ENCODE results near the gene LAMA3.
A peak's percentile ranks its signal among the peaks of the same experiment; 100 is the strongest.

Gene LAMA3

DNA sequence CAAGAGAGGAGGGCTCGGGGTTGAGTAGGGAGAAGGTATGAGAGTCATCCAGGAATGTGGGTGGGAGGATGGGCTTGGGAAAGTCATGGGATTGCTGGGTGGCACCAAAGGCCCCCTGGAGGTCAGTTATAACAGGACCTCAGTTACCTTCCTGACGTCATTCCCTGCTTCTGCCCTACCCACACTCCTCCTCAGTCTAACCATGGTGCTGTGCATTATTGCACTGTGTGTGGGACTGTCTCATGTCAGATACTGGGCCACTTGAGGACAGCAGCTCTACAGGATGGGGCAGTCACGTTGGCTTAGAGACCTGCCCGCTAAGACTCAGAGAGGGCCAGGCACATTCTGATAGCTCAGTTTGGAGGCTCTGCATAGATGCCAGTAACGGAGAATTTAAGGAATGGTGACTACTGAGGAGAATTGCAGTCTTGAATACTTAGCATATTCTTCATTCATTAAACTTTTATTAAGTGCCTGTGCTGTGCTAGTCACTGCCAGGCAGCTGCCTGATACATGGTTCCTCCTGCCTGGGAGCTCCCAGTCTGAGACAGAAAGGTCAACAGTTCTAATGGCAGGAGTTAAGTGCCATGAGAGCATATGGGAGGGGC, 90.5 kb downstream of the LAMA3 start:
- DNase-seq = no peak

DNA sequence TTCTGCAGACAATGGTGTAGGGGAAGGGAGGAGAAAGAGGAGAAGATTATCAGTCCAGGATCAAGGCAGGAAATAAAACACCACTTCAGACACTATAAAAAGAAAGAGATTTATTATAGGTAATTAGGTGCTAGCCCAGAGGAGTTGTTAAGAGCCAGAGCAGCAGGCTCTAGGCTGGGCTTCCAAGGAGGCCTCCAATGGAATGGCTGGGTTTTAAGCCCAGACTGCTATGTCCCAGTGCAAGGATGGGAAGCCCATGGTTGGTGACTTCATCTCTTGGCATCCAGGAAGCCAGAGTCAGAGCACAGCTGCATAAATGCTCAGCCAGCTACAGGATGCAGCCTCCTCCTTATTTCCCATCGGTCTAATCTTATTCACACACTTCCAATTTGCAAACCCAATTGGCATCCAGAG, 95.6 kb downstream of the LAMA3 start:
- peak; percentile 60 for DNase-seq

- no peak for DNase-seq
These were observed 103.8 kb downstream of the LAMA3 start for GRCh38 chr18:23793051-23793450.

DNA sequence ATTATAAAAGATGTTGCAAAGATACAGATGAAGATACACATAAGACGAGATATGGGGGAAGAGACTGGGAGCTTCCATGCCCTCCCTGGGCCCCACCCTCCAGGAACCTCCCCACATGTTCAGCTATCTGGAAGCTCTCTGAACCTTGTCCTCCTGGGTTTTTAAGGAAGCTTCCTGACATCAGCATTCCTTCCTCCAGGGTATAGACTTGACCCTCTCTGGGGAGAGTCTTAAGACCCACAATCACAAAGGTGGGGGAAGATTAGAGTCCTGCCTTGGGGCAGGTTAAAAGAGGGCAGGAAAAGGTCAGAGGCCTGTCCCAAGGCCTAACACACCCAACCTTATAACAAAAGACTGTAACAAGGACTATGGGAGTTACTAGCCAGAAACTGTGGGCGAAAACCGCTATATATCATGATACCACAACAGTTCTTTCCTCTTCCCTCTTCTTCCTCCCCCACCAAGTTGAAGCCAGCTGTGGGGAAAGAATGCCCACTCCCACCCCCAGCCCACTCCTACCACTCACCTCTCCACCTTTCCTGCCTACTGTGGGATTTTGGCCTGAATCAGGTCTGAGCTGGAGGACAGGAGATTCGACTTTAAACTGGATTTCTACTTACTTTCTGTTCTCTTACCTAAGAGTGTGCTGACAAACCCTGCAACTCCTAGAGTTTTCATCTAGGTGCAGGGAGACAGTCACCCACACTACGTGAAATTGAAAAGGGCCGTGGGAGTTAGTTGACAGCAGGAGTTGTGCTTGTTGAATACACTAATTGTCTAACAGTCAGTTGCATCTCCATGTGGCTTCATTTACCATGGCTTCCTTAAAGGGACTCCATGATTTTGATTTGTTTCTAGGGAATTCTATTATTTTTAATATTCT, 105.0 kb downstream of the LAMA3 start:
- no peak for DNase-seq

- no peak for DNase-seq
These were observed 109.0 kb downstream of the LAMA3 start for GRCh38 chr18:23798249-23798648.

DNA sequence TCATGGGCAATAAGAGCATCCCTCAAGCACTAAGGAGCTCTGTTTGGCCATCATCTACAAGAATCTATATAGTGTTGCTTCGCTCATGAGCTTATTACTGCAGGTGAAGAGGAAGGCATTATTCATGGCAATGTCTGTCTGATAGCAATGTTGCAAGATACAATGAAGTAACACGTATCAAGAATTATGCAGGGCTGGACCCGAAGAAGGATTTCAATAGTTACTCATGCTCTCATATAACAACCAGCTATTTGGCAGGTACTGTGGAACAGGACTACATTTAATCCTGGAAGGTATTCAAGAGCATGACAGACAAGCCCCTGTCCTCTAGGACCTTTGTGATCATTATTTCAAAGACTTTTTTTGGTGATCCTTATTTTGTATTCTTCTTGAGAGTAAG, 109.6 kb downstream of the LAMA3 start:
- DNase-seq = no peak

GRCh38 chr18:23799540-23799939, 110.3 kb downstream of the LAMA3 start:
- no peak for DNase-seq

DNA sequence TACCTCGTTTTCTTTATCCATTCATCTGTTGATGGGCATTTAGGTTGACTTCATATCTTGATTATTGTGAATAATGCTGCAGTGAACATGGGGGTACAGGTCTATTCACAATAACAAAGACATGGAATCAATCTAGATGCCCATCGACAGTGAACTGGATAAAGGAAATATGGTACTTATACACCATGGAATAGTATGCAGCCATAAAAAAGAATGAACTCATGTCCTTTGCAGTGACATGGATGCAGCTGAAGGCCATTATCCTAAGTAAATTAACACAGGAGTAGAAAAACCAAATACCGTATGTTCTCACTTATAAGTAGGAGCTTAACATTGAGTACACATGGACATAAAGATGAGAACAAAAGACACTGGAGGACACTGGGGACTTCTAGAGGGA, 111.6 kb downstream of the LAMA3 start:
- DNase-seq = no peak

DNA sequence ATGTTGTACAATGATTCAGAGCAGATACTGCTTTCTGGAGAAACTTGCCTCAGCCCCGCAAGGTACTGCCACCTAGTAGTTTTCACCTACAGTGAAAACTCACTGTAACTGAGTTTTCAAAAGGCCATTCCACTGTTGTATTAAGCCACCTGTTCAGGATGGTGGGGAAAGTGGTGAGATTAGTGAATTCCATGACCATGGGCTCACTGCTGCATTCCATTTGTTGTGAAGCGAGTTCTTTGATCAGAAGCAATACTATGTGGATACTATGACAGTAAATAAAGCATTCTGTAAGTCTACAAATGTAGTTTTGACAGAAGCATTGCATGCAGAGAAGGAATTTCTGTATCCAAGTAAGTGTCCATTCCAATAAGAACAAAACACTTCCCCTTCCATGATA, 113.6 kb downstream of the LAMA3 start:
- no peak for DNase-seq

DNA sequence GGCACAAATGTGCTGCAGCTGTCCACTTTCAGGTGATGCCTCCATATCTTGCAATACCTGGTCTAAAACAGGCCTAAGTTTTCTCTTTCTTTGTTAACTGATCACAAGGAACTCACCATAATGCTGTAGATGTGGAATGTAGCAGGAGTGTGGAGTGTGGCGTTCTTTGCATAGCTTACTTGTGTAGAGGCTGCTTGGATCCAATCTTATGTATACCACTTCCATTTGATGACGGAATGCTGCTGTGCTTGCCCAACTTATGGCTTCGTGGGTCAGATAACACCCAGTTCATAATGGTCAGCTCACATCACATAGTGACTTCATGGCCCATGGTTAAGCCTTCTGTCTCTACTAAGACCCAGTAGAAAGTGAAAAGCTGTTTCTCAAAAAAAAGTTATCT, 114.5 kb downstream of the LAMA3 start:
- DNase-seq = no peak

- DNase-seq = no peak
These were observed 116.6 kb downstream of the LAMA3 start for GRCh38 chr18:23805898-23806297.

DNA sequence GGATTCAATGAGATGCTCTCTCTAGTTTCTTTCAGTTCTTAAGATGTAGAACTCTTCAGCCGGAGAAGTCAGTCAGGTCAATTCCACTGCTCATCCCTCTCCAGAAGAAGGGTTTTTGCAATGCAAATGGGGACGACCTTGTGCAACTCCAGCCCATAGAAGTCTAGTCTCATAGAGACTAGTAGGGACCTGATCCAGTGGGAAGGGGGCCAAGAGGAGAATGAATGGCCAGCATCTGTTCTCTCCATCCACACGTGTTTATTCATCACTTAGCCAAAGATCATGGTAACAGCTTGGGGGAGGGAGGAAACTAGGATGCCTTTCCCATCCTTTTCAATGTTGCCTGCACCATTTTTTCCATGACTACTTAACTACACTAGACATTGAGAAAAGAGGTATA, 120.2 kb downstream of the LAMA3 start:
- no peak for DNase-seq

GRCh38 chr18:23810396-23810795, 121.1 kb downstream of the LAMA3 start:
- no peak for DNase-seq

DNA sequence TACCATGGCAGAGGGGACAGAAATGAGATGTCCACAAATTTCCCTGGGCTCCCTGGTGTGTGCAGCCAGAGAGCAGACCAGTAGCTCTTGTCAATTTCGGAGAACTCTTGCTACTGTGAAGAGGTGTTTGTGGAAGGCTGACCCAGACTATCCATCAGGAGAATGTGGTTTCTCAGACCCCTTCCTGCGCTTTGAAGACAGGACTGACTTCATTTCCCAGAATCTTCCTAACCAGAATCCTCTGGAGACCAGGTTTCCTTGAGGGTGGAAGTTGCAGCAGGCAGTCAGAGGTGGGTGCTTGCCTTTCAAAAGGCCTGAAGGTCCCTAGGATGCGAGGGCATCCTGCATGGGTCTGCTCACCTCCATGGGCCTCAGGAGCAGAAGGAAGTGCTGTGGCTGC, 121.9 kb downstream of the LAMA3 start:
- DNase-seq = no peak

DNA sequence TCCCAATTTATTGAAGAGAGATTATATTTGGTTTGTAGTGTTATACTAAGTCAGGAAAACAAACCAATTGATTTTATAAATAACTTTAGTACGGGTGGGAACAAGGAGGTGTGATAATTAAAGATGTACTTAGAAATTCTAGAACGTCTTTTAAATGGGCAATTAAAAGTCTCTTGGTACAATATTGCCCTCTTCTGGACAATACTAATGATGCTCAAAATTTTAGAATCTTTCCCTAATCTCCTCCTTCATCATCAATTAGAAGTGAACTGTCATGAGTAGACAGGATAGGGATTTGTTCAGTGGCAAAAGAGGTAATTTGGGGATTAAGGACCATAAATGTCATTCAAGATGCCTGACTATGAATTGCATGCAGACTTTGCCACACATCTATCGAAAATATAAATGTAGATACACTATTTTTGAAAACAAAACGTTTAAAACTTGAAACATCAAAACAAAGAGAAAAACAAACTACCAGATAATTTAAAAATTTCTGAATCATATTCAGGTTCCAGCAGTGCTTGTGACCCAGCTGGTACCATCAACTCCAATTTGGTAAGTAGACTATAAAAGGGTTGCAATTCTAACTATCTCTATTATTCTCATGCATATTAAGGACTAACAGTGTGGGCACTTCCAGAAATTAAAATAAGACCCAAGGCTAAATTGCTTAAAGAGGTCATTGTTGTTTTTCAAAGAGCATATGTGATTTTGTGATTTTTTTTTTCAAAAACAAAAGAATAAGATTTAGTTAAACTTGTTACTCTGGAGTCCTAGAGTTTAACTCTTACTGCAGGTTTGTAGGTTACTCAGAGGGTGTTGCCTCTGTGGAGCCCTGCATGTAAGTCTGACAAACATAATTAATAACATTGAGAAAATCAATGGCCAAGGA, 123.5 kb downstream of the LAMA3 start:
- DNase-seq = no peak

GRCh38 chr18:23814991-23815614, 125.8 kb downstream of the LAMA3 start:
- no peak for DNase-seq

- no peak for DNase-seq
These were observed 126.8 kb downstream of the LAMA3 start for GRCh38 chr18:23816021-23816420.

DNA sequence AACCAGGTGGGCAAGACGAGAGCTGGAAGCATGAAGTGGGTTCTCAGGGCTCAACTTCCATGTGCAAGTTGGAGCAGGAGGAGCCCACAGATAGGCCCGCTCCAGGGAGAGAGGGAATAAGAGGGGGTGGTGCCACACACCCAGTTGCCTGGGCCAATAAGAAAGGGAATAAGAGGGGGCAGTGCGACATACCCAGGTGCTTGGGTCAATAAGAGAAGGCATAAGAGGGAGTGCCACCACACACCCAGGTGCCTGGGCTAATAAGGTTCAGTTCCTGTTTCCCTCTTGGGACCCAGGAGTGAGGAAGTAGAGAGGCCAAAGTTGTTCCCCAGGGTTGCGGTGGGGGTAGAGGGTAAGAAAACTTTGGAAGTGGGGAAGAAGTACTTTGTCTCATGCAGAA, 127.5 kb downstream of the LAMA3 start:
- no peak for DNase-seq

GRCh38 chr18:23819001-23819400, 129.7 kb downstream of the LAMA3 start:
- no peak for DNase-seq

GRCh38 chr18:23822590-23823385, 133.5 kb downstream of the LAMA3 start:
- no peak for DNase-seq

GRCh38 chr18:23824240-23824639, 135.0 kb downstream of the LAMA3 start:
- no peak for DNase-seq

- DNase-seq = no peak
These were observed 135.4 kb downstream of the LAMA3 start for GRCh38 chr18:23824669-23825068.

Measured in right forelimb (tissue), 1 donor.